ENCODE results near the gene CCDC154. TPM values are rescaled to one million over a fixed set of nuclear protein-coding genes. Genes with fewer than 3 reads are reported as not detected.

Gene CCDC154
- total RNA-seq = 1 to 10 TPM in 2 of 4 donors, under 1 TPM in 2; 0.39 to 1.8 (median 0.89) TPM
- 0.50 TPM for polyA plus RNA-seq
- long read RNA-seq, donor 1 = 0 reads
- long read RNA-seq, donor 2 = 0 reads
- long read RNA-seq, donor 3, partial matches to known transcripts = 1 of 3 reads
- long read RNA-seq, donor 3, other reads (novel, unspliced or antisense) = 2 of 3 reads
- long read RNA-seq, donor 4, partial matches to known transcripts = 0 of 1 reads
- long read RNA-seq, donor 4, other reads (novel, unspliced or antisense) = 1 of 1 reads

DNA sequence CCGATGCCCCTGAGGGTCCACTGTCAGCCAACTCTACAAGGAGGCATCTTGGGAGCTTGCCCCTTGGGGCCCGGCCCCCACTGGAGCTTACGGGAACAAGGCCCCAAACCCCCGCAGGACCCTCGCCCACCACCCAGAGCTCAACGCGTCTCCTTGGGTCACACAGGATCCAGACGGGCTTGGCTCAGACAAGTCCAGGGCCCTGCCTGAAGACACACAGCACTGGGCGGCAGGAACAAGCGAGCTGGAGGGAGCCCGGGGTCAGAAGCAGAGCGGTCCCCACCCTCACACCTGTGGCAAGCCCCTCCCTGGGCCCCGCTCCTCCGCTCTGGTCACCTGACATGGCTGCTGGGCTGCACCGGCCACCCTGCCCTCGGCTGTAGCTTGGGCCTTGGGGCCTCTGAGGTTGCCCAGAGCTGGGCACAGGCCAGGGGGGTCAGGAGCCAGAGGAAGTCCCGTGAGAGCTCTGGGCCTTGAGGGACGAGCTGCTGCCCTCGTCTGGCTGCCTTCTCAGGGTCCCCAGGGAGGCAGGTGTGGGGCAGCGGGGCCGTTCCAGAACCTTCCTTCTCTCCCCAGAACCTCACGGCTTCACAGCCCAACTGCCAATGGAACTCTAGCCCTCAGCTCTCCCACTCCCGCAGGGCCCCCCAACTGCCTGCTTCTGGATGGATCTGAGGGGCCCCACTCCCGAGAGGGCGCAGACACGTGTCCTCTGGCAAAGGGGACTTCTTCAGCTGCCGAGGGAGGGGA is at the start of gene CCDC154:
TSS of gene CCDC154 (minus strand) at position 577 of the 750 bp plus-strand sequence. CDS start at position 343, 234 bp downstream.
- no peak within 1 kb of the TSS for H3K4me3 ChIP-seq (ENCODE audit: low read length)
- WGBS = 76% methylated on average over 27 of the region's 27 CpGs
- ATAC-seq = peak in 1 of 2 donors; percentile 3

GRCh38 chr16:1493746-1494094 is 49.4 kb upstream of the CCDC154 start:
- intact Hi-C loops (cut with DNase I) = loop anchor here in 1 of 4 donors (5.0 to 10.0 kb wide), 2 partner anchors 71 to 124 kb away; no protein-coding TSS in a partner anchor
- H3K27me3 ChIP-seq (ENCODE audit: control insufficient read depth, insufficient read depth) = no peaks in the 10 kb centered on the region
- peaks cover 4% of the 10 kb centered on the region for H3K4me1 ChIP-seq (ENCODE audit: control insufficient read depth, insufficient read depth, low read length)
- peak; percentile 5 to 15 for ATAC-seq
- H3K9me3 ChIP-seq (ENCODE audit: control insufficient read depth, low read length) = no peaks in the 10 kb centered on the region
- WGBS = under 1% methylated on average over 30 of the region's 30 CpGs
- H3K27ac ChIP-seq (ENCODE audit: low read length) = peak overlapping the region; percentile 2
- DNase-seq = no peak
- peak overlapping the region; percentile 86 for H3K4me3 ChIP-seq (ENCODE audit: low read length)

More for the DNA sequence above, at the start of gene CCDC154:
- Histone ChIP-seq H3K9me3 (ENCODE audit: control insufficient read depth, low read length) (no peaks in the 10 kb centered on the region), H3K27ac (ENCODE audit: low read length) (no peak within 1 kb of the TSS), H3K4me1 (ENCODE audit: control insufficient read depth, insufficient read depth, low read length) (no peaks in the 10 kb centered on the region), H3K27me3 (ENCODE audit: control insufficient read depth, insufficient read depth) (no peaks in the 10 kb centered on the region)
- intact Hi-C loops (cut with DNase I) = no loop called here
- DNase-seq = no peak

GRCh38 chr16:1492923-1493745 is 48.8 kb upstream of the CCDC154 start, which contains the start of gene TELO2:
Gene TELO2, plus strand, starts transcription at chr16:1493360. Its CDS starts 922 bp downstream, at chr16:1494282.
- Histone ChIP-seq H3K27ac (ENCODE audit: low read length) (peak within 1 kb of the TSS; percentile 83), H3K4me1 (ENCODE audit: control insufficient read depth, insufficient read depth, low read length) (peaks cover 4% of the 10 kb centered on the region), H3K4me3 (ENCODE audit: low read length) (peak within 1 kb of the TSS; percentile 86), H3K9me3 (ENCODE audit: control insufficient read depth, low read length) (no peaks in the 10 kb centered on the region), H3K27me3 (ENCODE audit: control insufficient read depth, insufficient read depth) (no peaks in the 10 kb centered on the region)
- peak; percentile 83 to 94 (median 93) for DNase-seq
- ATAC-seq = peak; percentile 91 to 93
- intact Hi-C loops (cut with DNase I) = loop anchor here in 1 of 4 donors (5.0 to 10.0 kb wide), 2 partner anchors 72 to 124 kb away; no protein-coding TSS in a partner anchor
- under 1% methylated on average over 89 of the region's 89 CpGs for WGBS

- DNase-seq (peak in 2 of 3 donors; percentile 46 to 56), ATAC-seq (no peak)
- Histone ChIP-seq H3K4me3 (ENCODE audit: low read length) (peak overlapping the region; percentile 86), H3K27me3 (ENCODE audit: control insufficient read depth, insufficient read depth) (no peaks in the 10 kb centered on the region), H3K9me3 (ENCODE audit: control insufficient read depth, low read length) (no peaks in the 10 kb centered on the region), H3K27ac (ENCODE audit: low read length) (peak overlapping the region; percentile 29), H3K4me1 (ENCODE audit: control insufficient read depth, insufficient read depth, low read length) (peaks cover 4% of the 10 kb centered on the region)
- intact Hi-C loops (cut with DNase I) = loop anchor here in 1 of 4 donors (5.0 to 10.0 kb wide), 2 partner anchors 72 to 125 kb away; no protein-coding TSS in a partner anchor
- 83% methylated on average over 23 of the region's 23 CpGs for WGBS
Observed at GRCh38 chr16:1492082-1492922, 47.9 kb upstream of the CCDC154 start.

DNA sequence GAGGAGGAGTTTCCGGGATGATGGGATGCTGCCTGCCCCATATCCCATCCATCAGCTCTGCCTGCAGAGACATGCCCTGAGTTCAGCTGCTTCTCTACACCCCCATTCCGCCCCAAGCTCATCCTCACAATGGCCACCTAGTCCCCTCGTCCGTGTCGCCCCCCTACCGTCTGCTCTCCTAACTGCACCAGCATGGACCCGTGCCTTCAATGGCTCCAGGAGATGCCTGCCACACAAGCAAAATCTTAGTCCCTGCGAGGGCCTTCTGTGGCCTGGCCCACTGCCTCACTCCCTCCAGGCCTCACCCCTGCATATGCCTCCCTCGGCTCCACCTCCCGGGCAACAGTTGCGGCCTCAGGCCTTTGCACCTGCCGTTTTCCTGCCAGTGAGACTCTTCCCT is 47.0 kb upstream of the CCDC154 start:
- peak in 2 of 3 donors; percentile 25 to 33 for DNase-seq
- Histone ChIP-seq H3K27ac (ENCODE audit: low read length) (no peak overlapping the region), H3K4me1 (ENCODE audit: control insufficient read depth, insufficient read depth, low read length) (peaks cover 4% of the 10 kb centered on the region), H3K4me3 (ENCODE audit: low read length) (no peak overlapping the region), H3K27me3 (ENCODE audit: control insufficient read depth, insufficient read depth) (no peaks in the 10 kb centered on the region), H3K9me3 (ENCODE audit: control insufficient read depth, low read length) (no peaks in the 10 kb centered on the region)
- no peak for ATAC-seq
- intact Hi-C loops (cut with DNase I) = loop anchor here in 1 of 4 donors (5.0 to 10.0 kb wide), 2 partner anchors 73 to 126 kb away; no protein-coding TSS in a partner anchor
- 88% methylated on average over 12 of the region's 12 CpGs for WGBS

DNA sequence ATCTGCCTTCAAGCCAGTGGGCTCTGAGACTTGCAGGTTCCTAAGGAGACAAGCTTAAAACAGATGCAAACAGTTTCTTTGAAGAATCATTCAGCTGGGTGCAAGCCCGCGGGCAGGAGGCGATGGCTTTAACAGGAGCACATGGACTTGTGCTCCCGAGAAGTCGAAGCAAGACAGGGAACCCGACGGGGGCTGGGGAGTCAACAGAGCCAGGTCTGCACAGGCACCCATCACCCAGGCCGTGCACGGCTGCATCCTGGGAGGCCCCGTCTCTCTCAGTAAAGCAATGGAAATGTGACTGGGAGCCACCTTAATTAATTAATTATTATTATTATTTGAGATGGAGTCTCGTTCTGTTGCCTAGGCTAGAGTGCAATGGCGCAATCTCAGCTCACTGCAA is 44.7 kb upstream of the CCDC154 start:
- no peak for DNase-seq
- ATAC-seq = no peak
- intact Hi-C loops (cut with DNase I) = no loop called here

DNA sequence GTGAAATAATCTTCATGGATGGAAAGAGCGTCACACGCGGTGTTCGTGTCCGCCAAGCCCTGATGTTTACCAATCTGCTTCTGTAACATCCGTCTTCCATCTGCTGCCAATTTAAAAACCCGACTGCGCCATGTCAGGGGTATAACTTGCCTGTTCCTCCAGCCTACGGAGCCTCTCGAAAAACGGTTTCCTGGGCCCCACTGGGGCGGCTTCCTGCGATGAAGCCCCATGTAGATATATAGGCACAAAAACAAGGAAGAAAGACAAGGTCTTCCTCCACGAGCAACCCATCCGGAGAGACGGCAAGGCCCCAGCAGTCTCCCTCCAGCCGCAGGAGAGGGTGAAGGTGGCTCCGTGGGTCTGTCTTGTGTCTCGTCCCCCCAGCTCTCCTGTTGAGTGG is 44.3 kb upstream of the CCDC154 start, which contains the start of gene PTX4:
TSS of gene PTX4 (minus strand) at position 326 of the 400 bp plus-strand sequence. CDS start at position 291, 35 bp downstream.
- Histone ChIP-seq H3K27ac (ENCODE audit: low read length) (no peak within 1 kb of the TSS), H3K9me3 (ENCODE audit: control insufficient read depth, low read length) (no peaks in the 10 kb centered on the region), H3K27me3 (ENCODE audit: control insufficient read depth, insufficient read depth) (no peaks in the 10 kb centered on the region), H3K4me3 (ENCODE audit: low read length) (no peak within 1 kb of the TSS), H3K4me1 (ENCODE audit: control insufficient read depth, insufficient read depth, low read length) (no peaks in the 10 kb centered on the region)
- 79% methylated on average over 19 of the region's 19 CpGs for WGBS
- intact Hi-C loops (cut with DNase I) = no loop called here
- no peak for DNase-seq
- no peak for ATAC-seq

More for the DNA sequence above, 44.7 kb upstream of the CCDC154 start:
- H3K9me3 ChIP-seq (ENCODE audit: control insufficient read depth, low read length) = no peaks in the 10 kb centered on the region
- H3K27me3 ChIP-seq (ENCODE audit: control insufficient read depth, insufficient read depth) = no peaks in the 10 kb centered on the region
- WGBS = 92% methylated on average over 12 of the region's 12 CpGs
- H3K4me3 ChIP-seq (ENCODE audit: low read length) = no peak overlapping the region
- peaks cover under 1% of the 10 kb centered on the region for H3K4me1 ChIP-seq (ENCODE audit: control insufficient read depth, insufficient read depth, low read length)
- no peak overlapping the region for H3K27ac ChIP-seq (ENCODE audit: low read length)

DNA sequence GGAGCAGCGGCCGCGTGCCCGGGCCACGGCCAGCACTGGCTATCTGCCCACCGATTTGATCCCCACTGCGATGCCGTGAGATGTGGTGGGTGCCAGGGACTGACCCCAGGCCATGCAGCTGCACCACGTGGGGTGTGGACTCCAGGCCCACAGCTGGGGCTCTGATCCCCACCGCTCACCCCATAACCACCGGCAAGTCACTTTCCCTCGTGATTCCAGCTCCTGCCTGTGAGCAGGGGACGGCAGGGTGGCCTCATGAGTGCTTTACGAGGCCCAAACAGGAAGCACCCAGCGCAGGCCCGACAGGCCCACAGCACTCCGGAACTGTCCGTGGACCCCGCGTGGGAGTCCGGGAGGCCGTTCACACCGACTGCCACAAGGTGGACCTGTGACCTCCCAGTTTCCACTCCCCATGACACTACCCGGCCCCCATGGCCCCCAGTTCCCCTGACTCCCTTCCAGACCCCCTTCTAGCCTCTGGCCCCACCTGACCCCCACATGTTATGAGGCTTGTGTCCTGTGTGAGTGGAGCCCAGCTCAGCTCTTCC is 43.8 kb upstream of the CCDC154 start:
- no peaks in the 10 kb centered on the region for H3K4me1 ChIP-seq (ENCODE audit: control insufficient read depth, insufficient read depth, low read length)
- peak in 1 of 3 donors; percentile 41 for DNase-seq
- no peaks in the 10 kb centered on the region for H3K27me3 ChIP-seq (ENCODE audit: control insufficient read depth, insufficient read depth)
- no peak for ATAC-seq
- no peak overlapping the region for H3K4me3 ChIP-seq (ENCODE audit: low read length)
- no peak overlapping the region for H3K27ac ChIP-seq (ENCODE audit: low read length)
- intact Hi-C loops (cut with DNase I) = no loop called here
- 87% methylated on average over 24 of the region's 24 CpGs for WGBS
- no peaks in the 10 kb centered on the region for H3K9me3 ChIP-seq (ENCODE audit: control insufficient read depth, low read length)

DNA sequence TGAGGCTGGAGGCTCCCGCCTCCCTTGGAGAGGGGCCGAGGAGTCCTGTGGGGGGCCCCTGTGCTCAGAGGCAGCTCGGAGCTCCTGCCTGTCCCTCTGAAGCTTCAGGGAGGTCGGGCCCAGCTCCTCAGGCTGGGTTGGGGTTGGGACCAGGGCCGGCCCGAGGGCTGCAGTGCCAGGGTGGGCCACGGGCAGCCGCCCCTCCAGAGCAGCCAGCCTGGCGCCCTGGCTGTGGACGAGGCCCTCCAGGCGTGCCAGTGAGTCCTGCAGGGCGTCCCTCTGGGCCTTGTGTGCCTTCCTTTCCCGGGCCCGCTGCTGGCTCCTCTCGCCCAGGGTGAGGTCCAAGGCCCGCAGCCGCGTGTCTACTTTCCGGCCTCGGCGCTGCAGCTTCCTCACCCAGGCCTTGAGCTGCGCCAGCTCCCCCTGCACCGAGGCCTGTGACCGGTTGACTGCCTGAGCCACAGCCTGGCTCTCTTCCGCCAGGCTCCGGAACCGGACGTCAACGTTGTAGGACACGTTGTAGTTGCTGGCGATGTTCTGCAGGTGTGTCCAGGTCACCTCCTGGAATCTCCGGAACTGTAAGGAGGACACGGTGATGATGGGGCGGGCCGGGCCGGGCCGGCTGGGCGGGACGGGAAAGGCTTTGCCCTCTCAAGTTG is 43.2 kb upstream of the CCDC154 start:
- ATAC-seq (peak in 1 of 2 donors; percentile 29), DNase-seq (peak in 1 of 3 donors; percentile 36)
- WGBS = 89% methylated on average over 39 of the region's 39 CpGs
- Histone ChIP-seq H3K4me3 (ENCODE audit: low read length) (no peak overlapping the region), H3K4me1 (ENCODE audit: control insufficient read depth, insufficient read depth, low read length) (no peaks in the 10 kb centered on the region), H3K27me3 (ENCODE audit: control insufficient read depth, insufficient read depth) (no peaks in the 10 kb centered on the region), H3K27ac (ENCODE audit: low read length) (no peak overlapping the region), H3K9me3 (ENCODE audit: control insufficient read depth, low read length) (no peaks in the 10 kb centered on the region)
- intact Hi-C loops (cut with DNase I) = no loop called here
